Thyroid gland (tissue), 4 donors: ENCODE data around the gene MAD1L1.

ENCODE experiments used
- POLR2A ChIP-seq, 2 donors: fragments of 450-650 bp; IDR thresholded peaks; one replicate each; pipeline ENCODE4 v1.6.1; 2017; ENCODE audit warnings: antibody characterized with exemption in 2 of 2, mild to moderate bottlenecking in 2 of 2, moderate library complexity in 1 of 2
- TF ChIP-seq, protein P1 (sequence below), 6 experiments: fragments of 200-600 bp in 3 of 6; fragments of 450-650 bp in 3 of 6; sonication (generic) in 3 of 6; IDR thresholded peaks; one replicate each; pipeline ENCODE4 v1.5.1; 2016 to 2019; ENCODE audit warnings: antibody characterized with exemption in 6 of 6, mild to moderate bottlenecking in 2 of 6, inconsistent platforms in 1 of 6, moderate library complexity in 1 of 6

DNA sequence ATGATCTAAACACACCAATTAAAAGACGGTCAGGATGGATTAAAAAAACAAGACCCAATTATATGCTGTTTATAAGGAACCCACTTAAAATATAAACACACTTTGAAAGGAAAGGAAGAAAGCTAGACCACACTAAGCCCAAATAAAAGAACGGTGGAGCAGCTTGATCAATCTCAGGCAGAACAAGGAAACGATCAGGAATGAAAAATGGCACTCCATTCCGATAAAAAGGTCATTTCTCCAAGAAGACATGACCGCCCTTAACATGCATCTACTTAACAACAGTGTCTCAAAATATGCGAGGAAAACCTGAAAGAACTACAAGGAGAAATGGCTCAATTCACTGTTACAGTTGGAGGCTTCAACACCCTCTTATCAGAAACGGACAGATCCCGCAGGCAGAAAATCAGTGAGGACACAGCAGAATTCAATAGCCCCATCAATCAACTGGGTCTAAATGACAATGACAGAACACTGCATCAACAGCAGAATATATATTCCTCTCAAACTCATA, 210.0 kb downstream of the MAD1L1 start:
- TF ChIP-seq, protein P1, sequence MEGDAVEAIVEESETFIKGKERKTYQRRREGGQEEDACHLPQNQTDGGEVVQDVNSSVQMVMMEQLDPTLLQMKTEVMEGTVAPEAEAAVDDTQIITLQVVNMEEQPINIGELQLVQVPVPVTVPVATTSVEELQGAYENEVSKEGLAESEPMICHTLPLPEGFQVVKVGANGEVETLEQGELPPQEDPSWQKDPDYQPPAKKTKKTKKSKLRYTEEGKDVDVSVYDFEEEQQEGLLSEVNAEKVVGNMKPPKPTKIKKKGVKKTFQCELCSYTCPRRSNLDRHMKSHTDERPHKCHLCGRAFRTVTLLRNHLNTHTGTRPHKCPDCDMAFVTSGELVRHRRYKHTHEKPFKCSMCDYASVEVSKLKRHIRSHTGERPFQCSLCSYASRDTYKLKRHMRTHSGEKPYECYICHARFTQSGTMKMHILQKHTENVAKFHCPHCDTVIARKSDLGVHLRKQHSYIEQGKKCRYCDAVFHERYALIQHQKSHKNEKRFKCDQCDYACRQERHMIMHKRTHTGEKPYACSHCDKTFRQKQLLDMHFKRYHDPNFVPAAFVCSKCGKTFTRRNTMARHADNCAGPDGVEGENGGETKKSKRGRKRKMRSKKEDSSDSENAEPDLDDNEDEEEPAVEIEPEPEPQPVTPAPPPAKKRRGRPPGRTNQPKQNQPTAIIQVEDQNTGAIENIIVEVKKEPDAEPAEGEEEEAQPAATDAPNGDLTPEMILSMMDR (IDR thresholded peaks at IDR 0.05), result no peak
- no peak for TF ChIP-seq POLR2A (IDR thresholded peaks at IDR 0.05)
